PC-3 (cell line): ENCODE results near the gene NOMO2.
"Not testable (repeated sequence)": the region's sequence is repeated elsewhere in the genome, so short reads cannot be mapped to it uniquely, and the experiment has no call there.

ENCODE experiments used
- CTCF ChIP-seq: fragments of 300-600 bp; sonication (generic); conservative IDR thresholded peaks from 2 replicates; pipeline ENCODE4 v1.5.1; 2017; ENCODE audit warnings: antibody characterized with exemption, low read depth, mild to moderate bottlenecking, low read length
- EZH2 ChIP-seq: fragments of 300-600 bp; sonication (generic); IDR thresholded peaks from one replicate; pipeline ENCODE4 v1.6.1; 2017; ENCODE audit warnings: antibody characterized with exemption, mild to moderate bottlenecking, low read length; ENCODE audit not compliant: unreplicated experiment
- EZH2phosphoT487 ChIP-seq: fragments of 300-600 bp; sonication (generic); IDR thresholded peaks from 2 replicates; pipeline ENCODE4 v1.6.1; 2018; ENCODE audit warnings: mild to moderate bottlenecking, antibody characterized with exemption, low read length, borderline replicate concordance

- TF ChIP-seq CTCF, EZH2phosphoT487, EZH2: not testable (repeated sequence)
Measured at GRCh38 chr16:18570529-18571306, 8.8 kb upstream of the NOMO2 start.
